Chondrocyte (in vitro differentiated cells): ENCODE data around the gene CRLF1. TPM values are rescaled to one million over a fixed set of nuclear protein-coding genes. Genes with fewer than 3 reads are reported as not detected.
A peak's percentile ranks its signal among the peaks of the same experiment; 100 is the strongest.

Experiments
- DNase-seq: peaks from one replicate; pipeline ENCODE4 v3.0.0; 2021; ENCODE audit warnings: mixed read lengths, low spot score
- H3K27ac Mint-ChIP-seq: one replicate; pipeline ENCODE4 v1.8.0; 2021; ENCODE audit warnings: mild to moderate bottlenecking, moderate library complexity, mixed read lengths; ENCODE audit not compliant: unreplicated experiment
- H3K27me3 Mint-ChIP-seq: 2 replicates; pipeline ENCODE4 v1.8.0; 2021; ENCODE audit warnings: low read depth, mixed read lengths
- H3K36me3 Mint-ChIP-seq: 2 replicates; pipeline ENCODE4 v1.8.0; 2021; ENCODE audit warnings: low read depth, mixed read lengths
- H3K4me1 Mint-ChIP-seq: 2 replicates; pipeline ENCODE4 v1.8.0; 2021; ENCODE audit warnings: low read depth, mild to moderate bottlenecking, mixed read lengths
- H3K4me3 Mint-ChIP-seq: one replicate; pipeline ENCODE4 v1.8.0; 2021; ENCODE audit warnings: mild to moderate bottlenecking, moderate library complexity, mixed read lengths; ENCODE audit not compliant: unreplicated experiment
- H3K9me3 Mint-ChIP-seq: 2 replicates; pipeline ENCODE4 v1.8.0; 2021; ENCODE audit warnings: low read depth, mixed read lengths
- CTCF ChIP-seq: fragments of 200-600 bp; sonication (generic); IDR thresholded peaks from 2 replicates; pipeline ENCODE4 v1.5.0; 2021; ENCODE audit warnings: antibody characterized with exemption, mild to moderate bottlenecking, moderate library complexity
- total RNA-seq: library from RNA; stranded (reverse); gene quantifications from 3 replicates; pipeline ENCODE4 v1.2.1, GENCODE V29; 2021

CRLF1 gene
- total RNA-seq, 1 donor from 2014 or later: 13.2 TPM

- Mint-ChIP-seq H3K27ac (no peak overlapping the region), H3K27me3 (peaks cover 2% of the 10 kb centered on the region), H3K4me3 (no peak overlapping the region), H3K9me3 (no peaks in the 10 kb centered on the region), H3K36me3 (no peaks in the 10 kb centered on the region), H3K4me1 (peaks cover 5% of the 10 kb centered on the region)
- TF ChIP-seq CTCF: no peak
- no peak for DNase-seq
Observed at GRCh38 chr19:18597809-18598660, 8.6 kb downstream of the CRLF1 start.

GRCh38 chr19:18596752-18597157 lies 9.8 kb downstream of the CRLF1 start:
- no peak for DNase-seq
- no peaks in the 10 kb centered on the region for H3K36me3 Mint-ChIP-seq
- H3K4me1 Mint-ChIP-seq: peaks cover 3% of the 10 kb centered on the region
- no peak for TF ChIP-seq CTCF
- H3K4me3 Mint-ChIP-seq: no peak overlapping the region
- no peaks in the 10 kb centered on the region for H3K27me3 Mint-ChIP-seq
- no peaks in the 10 kb centered on the region for H3K9me3 Mint-ChIP-seq
- no peak overlapping the region for H3K27ac Mint-ChIP-seq

DNA sequence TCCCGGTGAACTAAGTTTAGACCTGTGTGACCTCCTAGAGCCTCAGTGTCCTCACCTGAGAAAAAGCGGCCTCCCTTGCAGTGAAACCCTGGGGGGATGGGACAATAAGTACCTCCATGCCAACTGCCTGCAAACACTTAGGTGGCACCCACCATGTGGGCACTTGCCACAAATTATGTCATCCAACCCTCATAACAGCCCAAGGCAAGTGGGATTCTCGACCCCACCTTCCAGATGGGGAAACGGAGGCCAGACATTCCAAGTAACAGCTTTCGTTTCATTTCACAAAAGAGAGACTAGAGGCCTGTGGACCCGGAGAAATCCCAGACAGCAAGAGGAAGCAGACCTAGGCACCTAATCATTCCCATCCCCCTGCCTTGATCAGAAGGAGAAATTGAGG lies 11.1 kb downstream of the CRLF1 start:
- Mint-ChIP-seq H3K27me3 (no peaks in the 10 kb centered on the region), H3K9me3 (no peaks in the 10 kb centered on the region), H3K4me3 (no peak overlapping the region), H3K27ac (no peak overlapping the region), H3K36me3 (no peaks in the 10 kb centered on the region), H3K4me1 (peaks cover 5% of the 10 kb centered on the region)
- DNase-seq: no peak
- no peak for TF ChIP-seq CTCF

DNA sequence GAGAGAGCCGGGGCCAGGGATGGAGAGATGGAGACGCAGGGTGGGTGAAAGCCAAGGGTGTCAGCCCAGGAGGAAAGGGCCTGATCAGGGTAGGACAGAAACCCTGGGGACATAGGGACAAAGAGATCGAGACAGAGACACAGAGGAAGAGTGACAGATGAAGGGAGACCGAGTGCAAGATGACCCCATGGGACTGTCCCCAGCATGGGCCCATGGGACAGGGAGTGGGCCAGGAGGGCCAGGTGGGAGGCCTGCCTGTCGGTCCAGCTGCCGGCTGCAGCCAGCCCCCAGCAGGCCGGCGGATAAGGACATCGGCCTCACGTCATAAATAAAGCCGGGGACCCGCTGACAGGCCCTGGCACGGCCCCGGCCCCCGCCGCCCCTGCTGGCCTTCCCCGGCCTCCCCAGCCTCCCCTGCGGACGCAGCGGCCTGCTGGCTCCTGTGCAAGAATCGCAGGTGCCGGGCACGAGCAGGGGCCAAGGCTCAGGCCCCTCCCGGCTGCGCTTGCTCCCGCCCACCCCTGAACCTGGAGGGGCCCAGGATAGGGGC lies 11.7 kb downstream of the CRLF1 start:
- H3K4me3 Mint-ChIP-seq: peak overlapping the region; percentile 59
- no peaks in the 10 kb centered on the region for H3K9me3 Mint-ChIP-seq
- no peak for DNase-seq
- TF ChIP-seq CTCF: no peak
- H3K27me3 Mint-ChIP-seq: no peaks in the 10 kb centered on the region
- peaks cover 10% of the 10 kb centered on the region for H3K4me1 Mint-ChIP-seq
- H3K27ac Mint-ChIP-seq: no peak overlapping the region
- H3K36me3 Mint-ChIP-seq: no peaks in the 10 kb centered on the region

DNA sequence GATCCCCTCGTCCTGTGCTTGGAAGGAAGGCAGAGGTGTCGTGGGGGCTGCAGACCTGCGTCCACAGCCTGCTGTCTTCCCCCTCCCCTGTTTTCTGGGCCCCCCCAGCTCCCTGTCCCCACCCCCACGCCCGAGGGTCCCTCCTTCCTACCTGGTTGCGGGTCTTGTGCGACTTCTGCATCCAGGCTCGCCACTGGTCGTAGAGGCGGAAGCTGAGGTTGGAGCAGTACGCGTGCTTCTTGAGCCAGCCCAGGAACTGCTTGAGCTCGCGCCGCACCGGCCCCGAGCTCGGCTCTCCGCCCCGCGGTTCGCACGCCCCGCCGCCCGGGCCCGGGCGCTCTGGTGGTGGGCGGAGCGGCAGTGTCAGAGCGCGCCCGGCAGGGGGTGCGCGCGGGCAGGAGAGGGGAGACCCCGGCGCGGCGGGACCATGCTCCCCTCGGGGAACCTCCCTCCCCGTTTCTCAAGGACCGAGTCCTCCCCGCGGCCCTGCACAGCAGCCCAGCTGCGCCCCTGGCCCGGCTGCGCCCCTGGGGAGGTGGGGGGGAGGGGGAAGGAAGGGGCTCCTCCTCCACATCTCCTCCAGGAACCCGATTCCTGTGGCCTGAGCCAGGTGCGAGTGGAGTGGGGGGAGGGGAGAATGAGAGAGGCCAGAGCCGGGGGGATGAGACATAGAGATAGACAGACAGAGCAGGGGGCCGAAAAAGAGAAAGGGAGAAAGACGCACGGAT lies 12.3 kb downstream of the CRLF1 start:
- H3K27ac Mint-ChIP-seq: no peak overlapping the region
- no peak for DNase-seq
- no peaks in the 10 kb centered on the region for H3K36me3 Mint-ChIP-seq
- no peaks in the 10 kb centered on the region for H3K9me3 Mint-ChIP-seq
- peak overlapping the region; percentile 59 for H3K4me3 Mint-ChIP-seq
- TF ChIP-seq CTCF: peak; percentile 89
- H3K4me1 Mint-ChIP-seq: peaks cover 14% of the 10 kb centered on the region
- no peaks in the 10 kb centered on the region for H3K27me3 Mint-ChIP-seq
